ENCODE measurements around the gene INCA1.

Gene INCA1

DNA sequence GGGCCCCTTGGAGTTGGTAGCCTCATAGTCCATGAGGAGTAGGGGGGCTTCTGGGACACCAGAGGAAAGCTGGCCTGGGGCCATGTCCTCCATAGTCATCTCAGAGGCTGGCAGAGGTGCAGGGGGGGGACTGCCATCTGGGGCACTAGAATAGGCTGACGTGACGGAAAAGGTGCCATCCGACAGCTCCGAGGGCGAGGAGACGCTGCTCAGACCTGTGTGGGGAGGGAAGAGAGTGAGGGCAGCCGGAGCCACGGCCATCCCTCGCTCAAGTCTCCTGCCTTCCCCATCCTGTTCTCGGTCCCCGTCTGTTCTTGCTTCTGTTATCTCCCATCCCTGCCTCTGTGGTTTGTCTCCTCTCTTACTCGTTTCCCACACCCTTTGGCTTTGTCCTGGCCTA, 25.0 kb downstream of the INCA1 start:
- Histone ChIP-seq H3K36me3 (ENCODE audit: control insufficient read depth, insufficient read depth, low read length) (no peaks in the 10 kb centered on the region), H3K9me3 (ENCODE audit: control insufficient read depth, low read length) (no peaks in the 10 kb centered on the region), H3K4me3 (ENCODE audit: insufficient read depth, low read depth, low read length) (no peak overlapping the region), H3K27ac (ENCODE audit: insufficient read depth, low read depth, low read length, poor library complexity, severe bottlenecking) (no peak overlapping the region), H3K27me3 (ENCODE audit: control insufficient read depth, insufficient read depth, low read length, poor library complexity, severe bottlenecking) (no peaks in the 10 kb centered on the region), H3K4me1 (ENCODE audit: control insufficient read depth, insufficient read depth, low read length) (no peaks in the 10 kb centered on the region)
- WGBS, 2 experiments, result 89 to 95% methylated on average over 12 of the region's 12 CpGs

DNA sequence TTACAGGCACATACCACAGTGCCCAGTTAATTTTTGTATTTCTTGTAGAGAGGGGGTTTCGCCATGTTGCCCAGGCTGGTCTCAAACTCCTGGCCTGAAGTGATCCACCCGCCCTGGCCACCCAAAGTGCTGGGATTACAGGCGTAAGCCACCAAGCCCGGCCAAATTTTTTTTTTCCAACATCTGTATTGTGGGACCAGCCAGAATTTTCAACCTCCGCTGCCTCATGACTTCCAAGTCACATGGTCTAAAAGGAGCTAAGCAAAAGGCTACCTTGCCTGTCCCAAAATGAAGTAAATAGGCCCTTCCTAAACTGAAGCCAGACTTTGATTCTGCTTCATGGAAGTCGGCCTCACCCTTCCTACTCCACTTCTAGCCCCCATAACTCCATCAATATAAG, 25.5 kb downstream of the INCA1 start:
- Histone ChIP-seq H3K27ac (ENCODE audit: insufficient read depth, low read depth, low read length, poor library complexity, severe bottlenecking) (no peak overlapping the region), H3K36me3 (ENCODE audit: control insufficient read depth, insufficient read depth, low read length) (no peaks in the 10 kb centered on the region), H3K9me3 (ENCODE audit: control insufficient read depth, low read length) (no peaks in the 10 kb centered on the region), H3K4me3 (ENCODE audit: insufficient read depth, low read depth, low read length) (no peak overlapping the region), H3K4me1 (ENCODE audit: control insufficient read depth, insufficient read depth, low read length) (no peaks in the 10 kb centered on the region), H3K27me3 (ENCODE audit: control insufficient read depth, insufficient read depth, low read length, poor library complexity, severe bottlenecking) (no peaks in the 10 kb centered on the region)
- WGBS, 2 experiments, result 95 to 97% methylated on average over 6 of the region's 6 CpGs

DNA sequence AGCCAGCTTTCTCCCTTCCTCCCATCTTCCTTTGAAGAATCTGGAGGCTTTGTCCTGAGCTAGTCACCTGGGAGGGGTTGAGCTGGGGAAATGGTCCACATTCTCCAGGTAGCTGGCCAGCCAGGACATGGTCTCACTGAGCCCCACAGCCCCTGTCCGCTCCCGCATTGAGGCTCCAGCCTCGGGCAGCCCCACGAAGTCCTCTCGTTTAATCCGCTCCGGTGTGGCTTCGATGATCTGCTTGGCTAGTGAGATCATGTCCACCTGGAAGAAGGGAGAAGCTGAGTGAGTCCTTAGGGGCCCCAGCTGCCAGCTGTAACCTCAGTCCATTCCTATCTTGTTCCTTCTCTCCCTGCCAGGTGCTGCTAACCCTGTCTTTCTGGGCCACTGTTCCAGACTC, 27.0 kb downstream of the INCA1 start:
- no peaks in the 10 kb centered on the region for H3K9me3 ChIP-seq (ENCODE audit: control insufficient read depth, low read length)
- no peaks in the 10 kb centered on the region for H3K36me3 ChIP-seq (ENCODE audit: control insufficient read depth, insufficient read depth, low read length)
- no peak overlapping the region for H3K4me3 ChIP-seq (ENCODE audit: insufficient read depth, low read depth, low read length)
- no peaks in the 10 kb centered on the region for H3K27me3 ChIP-seq (ENCODE audit: control insufficient read depth, insufficient read depth, low read length, poor library complexity, severe bottlenecking)
- no peaks in the 10 kb centered on the region for H3K4me1 ChIP-seq (ENCODE audit: control insufficient read depth, insufficient read depth, low read length)
- no peak overlapping the region for H3K27ac ChIP-seq (ENCODE audit: insufficient read depth, low read depth, low read length, poor library complexity, severe bottlenecking)
- WGBS, 2 experiments, result 95 to 96% methylated on average over 8 of the region's 8 CpGs

DNA sequence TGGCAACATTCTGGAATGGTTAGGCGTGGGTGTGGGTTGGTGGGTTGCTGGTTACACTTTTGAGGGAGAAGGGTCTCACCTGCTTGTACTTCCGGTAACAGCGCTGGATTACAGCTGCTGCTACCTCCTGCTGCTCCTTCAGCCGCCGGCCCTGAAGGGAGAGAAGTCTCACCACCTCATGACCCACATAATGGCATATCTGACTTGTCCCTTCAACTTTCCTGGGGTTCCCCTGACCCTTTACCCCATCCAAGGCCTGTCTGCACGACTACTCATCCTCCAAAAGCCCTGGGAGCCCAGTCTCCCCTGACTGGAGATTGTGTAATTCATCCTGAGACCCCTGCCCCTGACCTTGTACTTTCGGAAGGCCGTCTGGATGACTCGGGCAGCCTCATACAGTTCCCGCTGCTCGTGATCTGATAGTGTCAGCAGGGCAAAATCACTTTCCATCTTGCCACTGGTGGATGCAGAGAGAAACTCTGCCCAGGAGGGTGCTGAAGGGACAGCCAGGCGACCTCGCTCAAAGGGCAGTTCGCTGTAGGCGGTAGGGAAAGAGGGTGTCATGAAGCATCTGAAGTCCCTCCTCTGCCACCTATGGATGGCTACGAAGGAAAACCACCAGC, 27.7 kb downstream of the INCA1 start:
- H3K9me3 ChIP-seq (ENCODE audit: control insufficient read depth, low read length), result no peaks in the 10 kb centered on the region
- peak overlapping the region; percentile 81 for H3K4me3 ChIP-seq (ENCODE audit: insufficient read depth, low read depth, low read length)
- WGBS, 2 experiments, result 83 to 87% methylated on average over 16 of the region's 16 CpGs
- no peaks in the 10 kb centered on the region for H3K4me1 ChIP-seq (ENCODE audit: control insufficient read depth, insufficient read depth, low read length)
- no peaks in the 10 kb centered on the region for H3K36me3 ChIP-seq (ENCODE audit: control insufficient read depth, insufficient read depth, low read length)
- H3K27me3 ChIP-seq (ENCODE audit: control insufficient read depth, insufficient read depth, low read length, poor library complexity, severe bottlenecking), result no peaks in the 10 kb centered on the region
- H3K27ac ChIP-seq (ENCODE audit: insufficient read depth, low read depth, low read length, poor library complexity, severe bottlenecking), result no peak overlapping the region

DNA sequence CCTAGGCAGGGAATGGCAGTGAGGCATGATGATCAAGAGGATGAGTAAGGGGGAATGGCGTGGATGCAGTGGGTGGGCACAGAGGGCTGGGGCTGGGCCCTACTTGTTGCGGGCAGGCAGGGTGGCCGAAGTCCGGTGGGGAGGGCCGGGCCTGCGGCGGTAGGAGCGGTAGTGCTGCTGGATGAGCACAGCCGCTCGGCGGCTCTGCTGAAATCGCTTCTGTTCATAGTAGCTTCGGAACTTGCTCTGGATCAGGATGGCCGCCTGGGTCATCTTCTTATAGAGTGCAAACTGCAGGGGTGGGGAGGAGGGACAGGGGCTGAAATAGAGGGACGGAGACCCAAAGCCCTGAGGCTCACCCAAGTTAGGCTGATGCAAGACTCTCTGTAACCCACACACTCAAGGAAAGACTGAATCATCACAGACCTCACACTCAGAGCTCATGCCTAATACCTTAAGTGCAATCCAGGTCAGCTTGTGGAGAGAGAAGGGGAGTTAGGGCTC, 28.2 kb downstream of the INCA1 start:
- H3K4me1 ChIP-seq (ENCODE audit: control insufficient read depth, insufficient read depth, low read length), result no peaks in the 10 kb centered on the region
- no peaks in the 10 kb centered on the region for H3K27me3 ChIP-seq (ENCODE audit: control insufficient read depth, insufficient read depth, low read length, poor library complexity, severe bottlenecking)
- peak overlapping the region; percentile 81 for H3K4me3 ChIP-seq (ENCODE audit: insufficient read depth, low read depth, low read length)
- H3K36me3 ChIP-seq (ENCODE audit: control insufficient read depth, insufficient read depth, low read length), result no peaks in the 10 kb centered on the region
- WGBS, 2 experiments, result 25 to 29% methylated on average over 15 of the region's 15 CpGs
- H3K27ac ChIP-seq (ENCODE audit: insufficient read depth, low read depth, low read length, poor library complexity, severe bottlenecking), result no peak overlapping the region
- H3K9me3 ChIP-seq (ENCODE audit: control insufficient read depth, low read length), result no peaks in the 10 kb centered on the region

DNA sequence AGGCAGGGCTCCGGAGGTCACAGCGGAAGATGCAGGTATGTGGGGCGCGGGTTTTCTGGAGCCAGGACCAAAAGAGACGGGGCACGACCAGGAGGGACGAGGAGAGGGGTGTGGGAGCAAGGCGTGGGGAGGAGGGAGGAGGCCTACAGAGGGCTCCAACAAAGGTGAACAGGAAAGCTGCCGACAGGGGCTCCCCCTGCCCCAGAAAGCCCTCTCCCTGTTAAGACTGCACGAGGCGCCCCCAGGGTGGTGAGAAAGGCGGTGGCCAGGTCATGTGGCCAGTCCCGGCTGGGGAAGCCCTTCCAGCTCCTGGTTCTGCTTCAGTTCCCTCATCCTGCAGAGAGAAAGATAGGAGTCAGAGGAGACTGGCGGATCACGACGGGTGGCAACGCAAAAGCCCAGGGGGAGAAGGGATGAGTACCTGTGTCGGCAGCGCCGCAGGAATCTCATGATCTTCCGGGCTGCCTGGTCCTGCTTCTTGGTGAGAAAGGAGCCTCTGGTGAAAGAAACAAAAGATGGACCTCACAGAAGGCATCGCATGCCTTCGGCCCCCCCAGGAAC, 28.8 kb downstream of the INCA1 start:
- H3K9me3 ChIP-seq (ENCODE audit: control insufficient read depth, low read length), result no peaks in the 10 kb centered on the region
- WGBS, 2 experiments, result 4 to 8% methylated on average over 23 of the region's 23 CpGs

DNA sequence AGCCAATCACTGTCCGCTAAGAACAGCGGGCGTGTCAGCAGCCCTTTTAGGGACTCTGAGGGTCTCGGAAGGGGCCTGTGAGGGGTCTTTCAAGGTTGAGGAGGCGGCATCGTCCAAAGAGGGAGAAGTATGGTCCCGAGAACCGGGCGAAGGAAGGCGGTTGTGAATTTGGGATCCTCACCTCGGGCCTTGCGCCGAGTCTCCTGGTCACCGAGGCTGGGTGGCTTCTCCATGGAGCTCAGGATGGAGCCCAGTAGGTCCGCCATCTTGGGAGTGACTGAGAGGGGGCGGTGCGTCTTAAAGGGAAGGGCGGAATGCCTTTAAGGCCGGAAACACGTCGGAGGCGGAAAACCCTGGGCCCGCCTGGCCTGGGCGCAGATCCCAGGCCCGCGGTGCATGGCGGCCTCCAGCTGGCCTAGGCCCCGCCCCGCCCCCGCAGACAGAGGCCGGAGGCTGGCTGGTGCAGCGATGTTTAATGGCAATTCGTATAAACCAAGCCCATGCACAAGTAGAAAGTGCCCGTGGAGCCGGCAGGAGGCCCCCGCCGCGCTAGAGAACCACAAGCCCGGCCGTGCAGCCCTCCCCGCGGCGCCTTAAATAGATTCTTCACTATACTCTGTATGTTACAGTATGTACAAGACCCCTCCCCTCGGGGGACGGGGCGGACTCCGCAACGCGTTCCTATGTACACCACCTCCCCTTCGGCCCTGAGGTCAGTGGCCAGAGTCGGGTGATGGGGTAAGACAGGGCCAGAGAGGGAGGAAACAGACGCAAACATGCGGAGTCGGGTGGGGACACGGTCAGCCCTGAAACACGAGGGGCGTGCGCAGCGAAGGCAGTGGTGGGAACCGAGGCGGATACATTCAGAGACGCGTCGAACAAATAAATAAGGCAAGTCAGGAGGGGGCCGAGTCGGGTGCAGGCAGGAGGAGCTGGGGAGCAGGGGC, 29.5 kb downstream of the INCA1 start, which contains the start of gene SPAG7:
Gene SPAG7, minus strand, starts transcription at position 279 of the 947 bp plus-strand sequence. Its CDS starts 13 bp downstream, at position 266.
- no peaks in the 10 kb centered on the region for H3K36me3 ChIP-seq (ENCODE audit: control insufficient read depth, insufficient read depth, low read length)
- WGBS, 2 experiments, result 5 to 8% methylated on average over 66 of the region's 66 CpGs

More for the DNA sequence above, 28.8 kb downstream of the INCA1 start:
- Histone ChIP-seq H3K36me3 (ENCODE audit: control insufficient read depth, insufficient read depth, low read length) (no peaks in the 10 kb centered on the region), H3K27me3 (ENCODE audit: control insufficient read depth, insufficient read depth, low read length, poor library complexity, severe bottlenecking) (no peaks in the 10 kb centered on the region), H3K4me1 (ENCODE audit: control insufficient read depth, insufficient read depth, low read length) (no peaks in the 10 kb centered on the region), H3K27ac (ENCODE audit: insufficient read depth, low read depth, low read length, poor library complexity, severe bottlenecking) (peak overlapping the region; percentile 82), H3K4me3 (ENCODE audit: insufficient read depth, low read depth, low read length) (peak overlapping the region; percentile 81)

DNA sequence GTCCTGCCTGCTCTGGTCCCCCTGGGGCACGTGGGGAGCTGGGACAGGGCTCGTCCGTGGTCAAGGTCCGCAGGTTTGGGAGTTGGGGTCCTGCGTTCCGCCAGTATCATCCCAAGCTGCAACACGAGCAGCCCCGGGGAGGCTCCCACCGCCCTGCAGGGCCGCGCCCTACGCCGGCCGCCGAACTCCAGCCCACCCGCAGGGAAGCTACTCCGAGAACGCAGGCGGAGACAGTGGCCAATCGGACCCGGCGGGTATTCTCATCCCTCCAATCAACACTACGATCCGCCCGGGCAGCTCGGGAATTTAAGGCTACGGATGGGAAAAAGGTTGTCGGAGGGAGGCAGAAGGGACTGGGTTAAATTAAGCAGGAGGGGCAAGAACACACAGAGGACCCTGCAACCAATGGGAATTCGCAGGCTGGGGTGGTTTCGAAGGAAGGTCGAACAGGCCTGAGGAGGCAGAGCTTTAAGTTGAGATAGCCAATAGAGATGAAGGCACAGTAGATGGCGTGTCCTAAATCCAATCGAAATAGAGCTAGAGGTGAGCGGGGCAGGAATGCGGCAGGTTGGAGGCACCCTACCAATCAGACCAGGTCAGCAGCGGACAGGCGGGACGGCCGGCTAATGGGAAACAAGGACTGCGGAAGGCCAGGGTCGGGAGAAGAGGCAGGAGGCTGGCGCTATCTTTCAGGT, 30.3 kb downstream of the INCA1 start:
- no peaks in the 10 kb centered on the region for H3K36me3 ChIP-seq (ENCODE audit: control insufficient read depth, insufficient read depth, low read length)
- no peaks in the 10 kb centered on the region for H3K4me1 ChIP-seq (ENCODE audit: control insufficient read depth, insufficient read depth, low read length)
- WGBS, 2 experiments, result 3 to 7% methylated on average over 42 of the region's 42 CpGs
- no peaks in the 10 kb centered on the region for H3K27me3 ChIP-seq (ENCODE audit: control insufficient read depth, insufficient read depth, low read length, poor library complexity, severe bottlenecking)
- H3K4me3 ChIP-seq (ENCODE audit: insufficient read depth, low read depth, low read length), result peak overlapping the region; percentile 81
- H3K27ac ChIP-seq (ENCODE audit: insufficient read depth, low read depth, low read length, poor library complexity, severe bottlenecking), result peak overlapping the region; percentile 90
- no peaks in the 10 kb centered on the region for H3K9me3 ChIP-seq (ENCODE audit: control insufficient read depth, low read length)

More for the DNA sequence above, 29.5 kb downstream of the INCA1 start, which contains the start of gene SPAG7:
- H3K9me3 ChIP-seq (ENCODE audit: control insufficient read depth, low read length), result no peaks in the 10 kb centered on the region
- no peaks in the 10 kb centered on the region for H3K27me3 ChIP-seq (ENCODE audit: control insufficient read depth, insufficient read depth, low read length, poor library complexity, severe bottlenecking)
- H3K4me3 ChIP-seq (ENCODE audit: insufficient read depth, low read depth, low read length), result peak within 1 kb of the TSS; percentile 81
- H3K4me1 ChIP-seq (ENCODE audit: control insufficient read depth, insufficient read depth, low read length), result no peaks in the 10 kb centered on the region
- peak within 1 kb of the TSS; percentile 90 for H3K27ac ChIP-seq (ENCODE audit: insufficient read depth, low read depth, low read length, poor library complexity, severe bottlenecking)

DNA sequence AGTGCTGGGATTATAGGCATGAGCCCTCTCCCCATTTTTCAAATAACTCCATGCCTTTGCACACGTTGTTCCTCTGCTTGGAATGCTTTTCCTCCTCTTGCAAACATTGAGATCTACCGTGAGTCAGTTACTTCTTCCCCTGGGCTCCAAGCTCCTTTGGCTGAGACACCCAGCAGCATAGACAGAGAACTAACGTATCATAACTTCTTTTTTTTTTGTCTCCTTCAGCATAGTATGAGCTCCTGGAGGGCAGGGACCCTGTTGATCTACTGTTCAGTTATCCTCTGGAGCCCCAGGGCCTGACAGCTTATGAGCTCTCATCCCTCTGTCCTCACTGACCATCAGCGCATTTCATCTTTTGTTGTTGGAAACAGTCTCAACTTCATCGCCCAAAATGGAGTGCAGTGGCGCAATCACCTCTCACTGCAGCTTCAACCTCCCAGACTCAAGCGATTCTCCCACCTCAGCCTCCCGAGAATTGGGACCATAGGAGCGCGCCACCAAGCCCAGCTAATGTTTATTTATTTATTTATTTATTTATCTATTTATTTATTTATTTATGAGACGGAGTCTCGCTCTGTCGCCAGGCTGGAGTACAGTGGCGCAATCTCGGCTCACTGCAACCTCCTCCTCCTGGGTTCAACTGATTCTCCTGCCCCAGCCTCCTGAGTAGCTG, 31.9 kb downstream of the INCA1 start:
- H3K4me3 ChIP-seq (ENCODE audit: insufficient read depth, low read depth, low read length), result no peak overlapping the region
- H3K27me3 ChIP-seq (ENCODE audit: control insufficient read depth, insufficient read depth, low read length, poor library complexity, severe bottlenecking), result no peaks in the 10 kb centered on the region
- H3K4me1 ChIP-seq (ENCODE audit: control insufficient read depth, insufficient read depth, low read length), result no peaks in the 10 kb centered on the region
- H3K27ac ChIP-seq (ENCODE audit: insufficient read depth, low read depth, low read length, poor library complexity, severe bottlenecking), result no peak overlapping the region
- 95 to 96% methylated on average over 13 to 15 of the region's 15 CpGs for WGBS, 2 experiments
- H3K9me3 ChIP-seq (ENCODE audit: control insufficient read depth, low read length), result no peaks in the 10 kb centered on the region
- H3K36me3 ChIP-seq (ENCODE audit: control insufficient read depth, insufficient read depth, low read length), result no peaks in the 10 kb centered on the region

Measured in ectodermal cell (in vitro differentiated cells).